Prostate gland (tissue), 2 donors: ENCODE measurements around the gene CALCB.

Experiments
- CTCF ChIP-seq, 4 experiments: fragments of 200-600 bp in 2 of 4; fragments of 450-650 bp in 2 of 4; sonication (generic) in 2 of 4; IDR thresholded peaks; 1 replicate in 3 of 4; 2 replicates in 1 of 4; pipeline ENCODE4 v1.5.1; 2016 to 2019; ENCODE audit warnings: antibody characterized with exemption in 4 of 4, mild to moderate bottlenecking in 2 of 4, moderate library complexity in 2 of 4
- POLR2A ChIP-seq: fragments of 450-650 bp; IDR thresholded peaks from one replicate; pipeline ENCODE4 v1.6.1; 2016; ENCODE audit warnings: antibody characterized with exemption, mild to moderate bottlenecking

GRCh38 chr11:15073361-15074205 is at the start of gene CALCB:
- TF ChIP-seq POLR2A, result no peak
- no peak for TF ChIP-seq CTCF (IDR thresholded peaks at IDR 0.05)
